GM12801 (cell line): ENCODE results near the gene MEIS2.

ENCODE experiments used
- CTCF ChIP-seq: IDR thresholded peaks from one replicate; pipeline ENCODE4 v1.5.1; 2011; ENCODE audit warnings: control low read depth; ENCODE audit not compliant: insufficient read length; ENCODE audit errors: extremely low read depth

The MEIS2 gene

GRCh38 chr15:37107744-37108380, 7.5 kb upstream of the MEIS2 start:
- no peak for TF ChIP-seq CTCF

GRCh38 chr15:37107071-37107743, 6.9 kb upstream of the MEIS2 start:
- TF ChIP-seq CTCF = no peak

GRCh38 chr15:37106490-37107001, 6.2 kb upstream of the MEIS2 start:
- TF ChIP-seq CTCF = no peak

GRCh38 chr15:37105889-37106288, 5.5 kb upstream of the MEIS2 start:
- TF ChIP-seq CTCF = no peak

- no peak for TF ChIP-seq CTCF
Observed at GRCh38 chr15:37105029-37105428, 4.7 kb upstream of the MEIS2 start.

GRCh38 chr15:37104424-37104981, 4.2 kb upstream of the MEIS2 start:
- TF ChIP-seq CTCF = no peak

GRCh38 chr15:37103475-37104423, 3.4 kb upstream of the MEIS2 start:
- TF ChIP-seq CTCF = no peak
